Subcutaneous abdominal adipose tissue (tissue), 5 donors: ENCODE measurements around the gene SGTA.
"Not testable (repeated sequence)": the region's sequence is repeated elsewhere in the genome, so short reads cannot be mapped to it uniquely, and the experiment has no call there.

Experiments used
- H3K27ac ChIP-seq: one replicate; pipeline ENCODE4 v1.7.0; 2013; ENCODE audit warnings: low read depth, mild to moderate bottlenecking, inconsistent platforms, low read length, moderate library complexity
- H3K27me3 ChIP-seq, 5 donors: one replicate each; pipeline ENCODE4 v1.7.0; 2013; ENCODE audit warnings: low read length in 5 of 5, inconsistent platforms in 1 of 5; ENCODE audit not compliant: control insufficient read depth in 5 of 5, insufficient read depth in 4 of 5
- H3K36me3 ChIP-seq, 5 donors: one replicate each; pipeline ENCODE4 v1.7.0; 2013; ENCODE audit warnings: low read length in 5 of 5; ENCODE audit not compliant: control insufficient read depth in 5 of 5, insufficient read depth in 5 of 5
- H3K4me1 ChIP-seq, 5 donors: one replicate each; pipeline ENCODE4 v1.7.0; 2013; ENCODE audit warnings: low read length in 5 of 5, mild to moderate bottlenecking in 3 of 5, moderate library complexity in 1 of 5; ENCODE audit not compliant: control insufficient read depth in 5 of 5, insufficient read depth in 5 of 5
- H3K4me3 ChIP-seq, 5 donors: one replicate each; pipeline ENCODE4 v1.7.0; 2013; ENCODE audit warnings: low read length in 5 of 5, low read depth in 1 of 5
- H3K9ac ChIP-seq, 5 donors: one replicate each; pipeline ENCODE4 v1.7.0; 2013; ENCODE audit warnings: low read length in 5 of 5, mild to moderate bottlenecking in 4 of 5, moderate library complexity in 3 of 5
- H3K9me3 ChIP-seq, 5 donors: one replicate each; pipeline ENCODE4 v1.7.0; 2013; ENCODE audit warnings: low read length in 5 of 5; ENCODE audit not compliant: control insufficient read depth in 5 of 5
- donor health status: healthy.
- donor health status: healthy.
- donor health status: healthy.
- donor health status: healthy.
- donor health status: healthy.

SGTA gene

DNA sequence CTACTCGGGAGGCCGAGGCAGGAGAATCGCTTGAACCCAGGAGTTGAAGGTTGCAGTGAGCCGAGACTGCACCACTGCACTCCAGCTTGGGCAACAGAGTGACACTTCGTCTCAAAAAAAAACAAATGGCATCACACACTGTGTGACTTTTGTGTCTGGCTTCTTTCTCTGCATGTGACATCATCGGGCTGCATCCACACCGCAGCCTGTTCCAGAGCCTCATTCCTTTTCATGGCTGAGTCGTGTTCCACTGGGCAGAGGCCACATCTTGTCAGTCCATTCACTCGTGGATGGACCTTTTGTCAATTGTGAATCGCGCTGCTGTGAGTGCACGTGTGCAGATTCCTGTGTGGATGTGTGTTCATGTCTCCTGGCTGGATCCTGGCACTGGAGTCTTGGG lies 10.5 kb upstream of the SGTA start:
- Histone ChIP-seq H3K4me1 (no peaks in the 10 kb centered on the region), H3K27ac (no peak overlapping the region), H3K9ac (no peak overlapping the region), H3K27me3 (no peaks in the 10 kb centered on the region), H3K9me3 (no peaks in the 10 kb centered on the region), H3K36me3 (peaks cover 0 to 66% (median 34%) of the 10 kb centered on the region in 5 donors), H3K4me3 (no peak overlapping the region)

GRCh38 chr19:2793126-2793525 lies 10.1 kb upstream of the SGTA start:
- H3K36me3 ChIP-seq: peaks cover 0 to 62% (median 30%) of the 10 kb centered on the region in 5 donors
- no peak overlapping the region for H3K27ac ChIP-seq
- H3K9ac ChIP-seq: no peak overlapping the region
- no peaks in the 10 kb centered on the region for H3K27me3 ChIP-seq
- H3K4me3 ChIP-seq: no peak overlapping the region
- no peaks in the 10 kb centered on the region for H3K4me1 ChIP-seq
- no peaks in the 10 kb centered on the region for H3K9me3 ChIP-seq

DNA sequence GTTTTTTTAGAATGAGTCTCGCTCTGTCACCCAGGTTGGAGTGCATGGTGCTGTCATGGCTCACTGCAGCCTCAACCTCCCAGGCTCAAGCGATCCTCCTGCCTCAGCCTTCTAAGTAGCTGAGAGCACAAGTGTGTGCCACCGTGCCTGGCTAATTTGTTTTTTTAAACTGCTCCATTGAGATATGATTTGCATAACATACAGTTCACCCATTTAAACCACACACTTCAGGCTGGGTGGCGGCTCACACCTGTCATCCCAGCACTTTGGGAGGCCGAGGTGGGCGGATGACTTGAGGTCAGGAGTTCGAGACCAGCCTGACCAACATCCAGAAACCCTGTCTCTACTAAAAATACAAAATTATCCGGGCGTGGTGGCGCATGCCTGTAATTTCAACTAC lies 9.6 kb upstream of the SGTA start:
- not testable (repeated sequence) for H3K4me1 ChIP-seq, H3K27ac ChIP-seq, H3K9me3 ChIP-seq, H3K9ac ChIP-seq, H3K27me3 ChIP-seq, H3K4me3 ChIP-seq
- H3K36me3 ChIP-seq: peaks cover 0 to 57% (median 30%) of the 10 kb centered on the region in 5 donors

GRCh38 chr19:2791876-2792275 lies 8.8 kb upstream of the SGTA start:
- H3K4me3 ChIP-seq: no peak overlapping the region
- H3K9me3 ChIP-seq: no peaks in the 10 kb centered on the region
- peaks cover 0 to 50% (median 25%) of the 10 kb centered on the region in 5 donors for H3K36me3 ChIP-seq
- no peaks in the 10 kb centered on the region for H3K4me1 ChIP-seq
- H3K27ac ChIP-seq: no peak overlapping the region
- H3K27me3 ChIP-seq: no peaks in the 10 kb centered on the region
- no peak overlapping the region for H3K9ac ChIP-seq

DNA sequence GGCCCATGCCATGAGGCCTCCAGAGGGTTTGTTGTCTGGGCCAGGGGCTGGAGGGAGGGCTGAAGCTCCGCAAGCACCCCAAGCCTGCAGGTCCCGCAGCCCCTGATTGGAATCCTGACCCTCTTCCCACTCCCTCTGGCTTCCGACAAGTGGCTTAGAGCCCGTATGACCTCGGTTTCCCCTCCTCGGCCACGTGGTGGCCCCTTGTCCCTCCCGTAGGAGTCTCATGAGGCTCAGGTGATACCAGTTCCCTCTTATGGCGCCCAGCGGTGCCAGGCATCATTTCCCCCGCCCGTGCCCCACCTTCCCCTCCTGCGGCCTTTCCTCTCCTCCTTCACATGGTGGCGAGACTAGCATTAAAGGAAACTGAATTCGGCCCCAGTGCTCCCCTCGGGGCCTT lies 8.4 kb upstream of the SGTA start:
- Histone ChIP-seq H3K9ac (no peak overlapping the region), H3K36me3 (peaks cover 0 to 46% (median 24%) of the 10 kb centered on the region in 5 donors), H3K27ac (no peak overlapping the region)

GRCh38 chr19:2790557-2791271 lies 7.6 kb upstream of the SGTA start:
- Histone ChIP-seq H3K4me1 (peaks cover 3 to 8% (median 7%) of the 10 kb centered on the region in 5 donors), H3K36me3 (peaks cover 0 to 39% (median 22%) of the 10 kb centered on the region in 5 donors), H3K9ac (no peak overlapping the region), H3K4me3 (no peak overlapping the region), H3K27me3 (no peaks in the 10 kb centered on the region), H3K27ac (no peak overlapping the region), H3K9me3 (no peaks in the 10 kb centered on the region)

More for the DNA sequence above, 8.4 kb upstream of the SGTA start:
- Histone ChIP-seq H3K9me3 (no peaks in the 10 kb centered on the region), H3K27me3 (no peaks in the 10 kb centered on the region), H3K4me3 (no peak overlapping the region), H3K4me1 (peaks cover 0 to under 1% (median 0%) of the 10 kb centered on the region in 5 donors)

DNA sequence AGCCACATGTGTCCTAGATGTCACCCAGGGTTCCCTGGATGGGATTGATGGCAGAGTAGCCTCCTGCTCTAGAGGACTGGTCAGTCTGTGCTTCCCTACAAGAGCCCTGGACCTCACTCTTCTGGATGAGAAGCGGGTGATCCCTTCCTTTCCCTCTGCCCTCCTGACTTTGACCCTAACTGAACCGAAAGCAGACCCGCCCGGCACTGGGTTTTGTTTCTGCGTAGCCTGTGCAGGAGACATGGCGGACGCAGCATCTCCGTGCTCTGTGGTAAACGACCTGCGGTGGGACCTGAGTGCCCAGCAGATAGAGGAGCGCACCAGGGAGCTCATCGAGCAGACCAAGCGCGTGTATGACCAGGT lies 7.1 kb upstream of the SGTA start:
- Histone ChIP-seq H3K4me1 (peaks cover 3 to 11% (median 10%) of the 10 kb centered on the region in 5 donors), H3K27me3 (no peaks in the 10 kb centered on the region), H3K27ac (no peak overlapping the region), H3K36me3 (peaks cover 0 to 33% (median 17%) of the 10 kb centered on the region in 5 donors), H3K4me3 (no peak overlapping the region), H3K9me3 (no peaks in the 10 kb centered on the region), H3K9ac (no peak overlapping the region)

GRCh38 chr19:2788237-2788636 lies 5.2 kb upstream of the SGTA start:
- Histone ChIP-seq H3K9ac (no peak overlapping the region), H3K27me3 (no peaks in the 10 kb centered on the region), H3K27ac (no peak overlapping the region), H3K36me3 (peaks cover 0 to 21% (median 13%) of the 10 kb centered on the region in 5 donors), H3K4me3 (no peak overlapping the region), H3K4me1 (peaks cover 5 to 24% (median 22%) of the 10 kb centered on the region in 5 donors), H3K9me3 (no peaks in the 10 kb centered on the region)

GRCh38 chr19:2787115-2787514 lies 4.0 kb upstream of the SGTA start:
- Histone ChIP-seq H3K9ac (no peak overlapping the region), H3K27me3 (no peaks in the 10 kb centered on the region), H3K36me3 (peaks cover 0 to 21% (median 13%) of the 10 kb centered on the region in 5 donors), H3K4me3 (no peak overlapping the region), H3K4me1 (peaks cover 8 to 33% (median 30%) of the 10 kb centered on the region in 5 donors), H3K9me3 (no peaks in the 10 kb centered on the region), H3K27ac (no peak overlapping the region)

DNA sequence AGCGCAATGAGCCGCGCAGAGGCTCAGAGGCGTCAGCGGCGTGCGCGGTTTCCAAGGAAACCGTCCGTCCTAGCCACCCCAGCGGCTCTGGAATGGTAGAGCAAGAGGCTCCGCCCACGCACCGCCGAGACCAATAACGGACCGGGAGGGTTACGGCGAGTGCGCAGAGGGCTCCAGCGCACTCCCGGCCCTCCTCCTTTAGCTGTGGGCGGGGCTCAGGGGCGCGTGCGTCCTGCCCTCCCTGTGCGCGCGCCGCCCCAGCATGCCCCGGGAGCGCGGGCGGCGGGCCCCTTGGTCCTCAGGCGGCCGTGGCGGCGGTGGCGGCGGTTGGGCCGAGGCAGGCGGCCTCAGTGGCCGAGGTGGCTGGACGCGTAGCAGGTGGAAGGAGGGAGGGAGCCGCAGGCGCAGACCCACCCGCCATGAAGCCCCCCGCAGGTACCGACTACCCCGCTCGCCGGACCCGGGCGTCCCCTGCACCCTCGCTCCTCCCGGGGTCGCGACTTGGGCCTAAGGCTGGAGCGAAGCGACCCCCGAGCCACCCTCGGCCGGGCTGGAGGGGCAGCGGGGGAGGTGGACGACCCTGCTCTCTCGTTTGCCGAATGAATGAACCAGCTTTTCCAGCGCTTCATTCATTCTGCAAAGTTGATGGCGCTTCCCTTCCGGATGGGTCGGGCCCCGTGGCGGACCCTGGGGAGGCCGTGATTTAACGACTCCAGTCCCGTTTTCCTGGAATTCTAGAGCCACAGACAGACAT lies 2.3 kb upstream of the SGTA start, which contains the start of gene THOP1:
TSS of gene THOP1 (plus strand) at position 260 of the 754 bp plus-strand sequence. CDS start at position 420, 160 bp downstream.
- H3K27ac ChIP-seq: peak within 1 kb of the TSS; percentile 62
- H3K9me3 ChIP-seq: no peaks in the 10 kb centered on the region
- peak within 1 kb of the TSS; percentile 68 to 89 (median 80) for H3K4me3 ChIP-seq
- H3K27me3 ChIP-seq: no peaks in the 10 kb centered on the region
- peaks cover 0 to 5% (median under 1%) of the 10 kb centered on the region in 5 donors for H3K36me3 ChIP-seq
- peak within 1 kb of the TSS in 4 of 5 donors; percentile 84 to 94 (median 88) for H3K9ac ChIP-seq
- peaks cover 15 to 49% (median 46%) of the 10 kb centered on the region in 5 donors for H3K4me1 ChIP-seq
